IMR-90 (cell line): ENCODE results near the gene TM2D3. TPM values are rescaled to one million over a fixed set of nuclear protein-coding genes. Genes with fewer than 3 reads are reported as not detected.

Experiments used
- microRNA-seq, 2 experiments: library from miRNA; stranded (forward) in 1 of 2; unstranded in 1 of 2; fragments of 10-50 nt in 1 of 2; fragments of <30 nt in 1 of 2; gene quantifications in 1 of 2; microRNA quantifications in 1 of 2; one replicate each; pipeline versions ENCODE3 to v1.1.0; 2013 to 2020; ENCODE audit not compliant: insufficient read depth in 1 of 2, insufficient read length in 1 of 2, unreplicated experiment in 1 of 2
- polyA plus RNA-seq, 3 experiments: library from polyadenylated mRNA; depleted of rRNA; stranded (reverse); fragments of >200 nt; gene quantifications; 2 replicates each; pipeline ENCODE4 v1.2.3, GENCODE V29; 2012; ENCODE audit warnings: low replicate concordance in 1 of 3
- small RNA-seq, 5 experiments: library from RNA; depleted of rRNA; stranded (forward); fragments of <200 nt; gene quantifications; one replicate each; pipeline ENCODE3, GENCODE V24; 2012
- total RNA-seq: library from RNA; depleted of rRNA; stranded (reverse); fragments of >200 nt; gene quantifications from 2 replicates; pipeline ENCODE4 v1.2.3, GENCODE V29; 2012; rRNA removed

Gene TM2D3
- total and polyA plus RNA-seq, 2 of the 4 experiments (the other 2 are of a cell fraction): 27.4 to 34.5 TPM

Small RNA genes lying within 50 kb of the gene (microRNA-seq; reads per million reads assigned to microRNA genes)
- not detected for gene RNU6-807P (ENCODE audit: insufficient read depth, insufficient read length)

Small RNA genes lying within 50 kb of the gene (small RNA-seq; reads per million reads assigned to genes)
- 0 reads per million in 5 experiments for gene RNU6-807P

Other genes starting within 250 kb of the TM2D3 start
- not detected in 2 replicates for gene PCSK6, start 162.7 kb downstream of the TM2D3 start, total RNA-seq
- gene PCSK6, start 162.7 kb downstream of the TM2D3 start, polyA plus RNA-seq (2012; rRNA removed): not detected in 2 replicates
- 9.3 and 10.0 TPM in 2 replicates for gene TARS3, start 72.1 kb upstream of the TM2D3 start, total RNA-seq
- 2.9 and 3.4 TPM in 2 replicates for gene TARS3, start 72.1 kb upstream of the TM2D3 start, polyA plus RNA-seq (2012; rRNA removed)
- gene OR4F6, start 151.1 kb upstream of the TM2D3 start, total RNA-seq: not detected in 2 replicates
- gene OR4F6, start 151.1 kb upstream of the TM2D3 start, polyA plus RNA-seq (2012; rRNA removed): not detected in 2 replicates
- gene OR4F15, start 159.8 kb upstream of the TM2D3 start, total RNA-seq: 0.28 and 0.36 TPM in 2 replicates
- gene OR4F15, start 159.8 kb upstream of the TM2D3 start, polyA plus RNA-seq (2012; rRNA removed): not detected in 2 replicates